A673 (cell line): ENCODE results near the gene ASPRV1. TPM values are rescaled to one million over a fixed set of nuclear protein-coding genes. Genes with fewer than 3 reads are reported as not detected.

ENCODE experiments used
- BruUV-seq: library from RNA; stranded (reverse); fragments of 400-500 nt; replicated peaks from 2 replicates; lab custom pipeline; 2021; lab: Mats Ljungman, UMichigan
- CTCF ChIA-PET: fragments of 300-600 bp; sonication (Branson Sonifier 250); formaldehyde crosslinking; loops from one replicate; lab custom pipeline; 2022; ENCODE audit warnings: antibody characterized with exemption; lab: Charles Lee
- POLR2A ChIA-PET: fragments of 300-600 bp; sonication (Branson Sonifier 250); formaldehyde crosslinking; loops from one replicate; lab custom pipeline; 2022; ENCODE audit warnings: antibody characterized with exemption; ENCODE audit not compliant: low non-redundant PET; lab: Charles Lee
- DNase-seq: peaks from one replicate; pipeline ENCODE4 v3.0.0-alpha.2; 2015; ENCODE audit warnings: low spot score
- H3K27ac ChIP-seq: fragments of 200-600 bp; sonication (generic); 2 replicates; pipeline ENCODE4 v1.5.1; 2016; ENCODE audit warnings: mixed run types, low read depth, mild to moderate bottlenecking, mixed read lengths, antibody characterized with exemption, low read length; ENCODE audit not compliant: poor library complexity, severe bottlenecking
- H3K27me3 ChIP-seq: fragments of 200-600 bp; sonication (generic); replicated peaks from 2 replicates; pipeline ENCODE4 v1.6.1; 2017; ENCODE audit warnings: mixed run types, low read depth, mild to moderate bottlenecking, mixed read lengths, antibody characterized with exemption, low read length; ENCODE audit not compliant: insufficient read depth, poor library complexity
- H3K36me3 ChIP-seq: fragments of 200-600 bp; sonication (generic); 2 replicates; pipeline ENCODE4 v1.6.1; 2016; ENCODE audit warnings: mixed run types, mild to moderate bottlenecking, mixed read lengths, antibody characterized with exemption, low read length; ENCODE audit not compliant: insufficient read depth, poor library complexity, severe bottlenecking
- H3K4me1 ChIP-seq: fragments of 200-600 bp; sonication (generic); 2 replicates; pipeline ENCODE4 v1.6.1; 2017; ENCODE audit warnings: mixed run types, mild to moderate bottlenecking, mixed read lengths, antibody characterized with exemption, low read length; ENCODE audit not compliant: insufficient read depth, poor library complexity, severe bottlenecking
- H3K4me3 ChIP-seq: fragments of 200-600 bp; sonication (generic); 2 replicates; pipeline ENCODE4 v1.5.1; 2016; ENCODE audit warnings: low read depth, mixed run types, mild to moderate bottlenecking, mixed read lengths, low read length; ENCODE audit not compliant: poor library complexity, severe bottlenecking
- H3K9me3 ChIP-seq: fragments of 200-600 bp; sonication (generic); 2 replicates; pipeline ENCODE4 v1.6.1; 2016; ENCODE audit warnings: mixed run types, low read depth, mild to moderate bottlenecking, mixed read lengths, antibody characterized with exemption, low read length; ENCODE audit not compliant: poor library complexity, severe bottlenecking
- CTCF ChIP-seq: fragments of 300-800, 200-600 bp; sonication (generic); conservative IDR thresholded peaks from 2 replicates; pipeline ENCODE4 v1.5.1; 2017; ENCODE audit warnings: low read depth, mild to moderate bottlenecking, antibody characterized with exemption, low read length, moderate library complexity, mixed read lengths
- EZH2 ChIP-seq: fragments of 200-600 bp; sonication (generic); IDR thresholded peaks from 2 replicates; pipeline ENCODE4 v1.6.1; 2017; ENCODE audit warnings: borderline replicate concordance, low read depth, mild to moderate bottlenecking, mixed read lengths, antibody characterized with exemption, low read length; ENCODE audit not compliant: poor library complexity, severe bottlenecking
- intact Hi-C: fragments of 100-400 bp; cut with micrococcal nuclease; formaldehyde crosslinking; loops from one replicate; pipeline ENCODE4 v1.10.0; 2022; ENCODE audit not compliant: unreplicated experiment
- total RNA-seq: library from RNA; stranded (reverse); gene quantifications from 2 replicates; pipeline ENCODE4 v1.2.3, GENCODE V29; 2021

ASPRV1 gene
- total RNA-seq, 1 experiment from 2014 or later, result 0.73 TPM

DNA sequence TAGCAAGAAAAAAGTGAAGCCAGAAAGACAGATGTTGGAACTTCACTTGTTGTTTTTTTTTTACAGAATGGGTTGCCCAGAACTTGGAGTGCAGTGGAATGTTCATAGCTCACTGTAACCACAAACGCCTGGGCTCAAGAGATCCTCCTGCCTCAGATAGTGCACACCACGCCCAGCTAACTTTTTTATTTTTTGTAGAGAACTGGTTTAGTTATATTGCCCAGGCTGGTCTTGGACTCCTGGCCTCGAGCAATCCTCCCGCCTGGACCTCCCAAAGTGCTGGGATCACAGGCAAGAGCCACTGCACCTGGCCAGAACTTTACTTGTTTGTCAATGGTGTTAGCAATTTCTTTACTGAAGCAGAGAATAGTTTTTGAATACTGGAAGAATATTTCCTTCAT is 11.9 kb upstream of the ASPRV1 start:
- no peak for TF ChIP-seq CTCF
- no peak for TF ChIP-seq EZH2
- ChIA-PET POLR2A (interaction anchor here (0.7 kb wide), 1 partner anchor 1179 kb away, joined by 3 read pairs; no protein-coding TSS in a partner anchor), CTCF (no interaction called here)

DNA sequence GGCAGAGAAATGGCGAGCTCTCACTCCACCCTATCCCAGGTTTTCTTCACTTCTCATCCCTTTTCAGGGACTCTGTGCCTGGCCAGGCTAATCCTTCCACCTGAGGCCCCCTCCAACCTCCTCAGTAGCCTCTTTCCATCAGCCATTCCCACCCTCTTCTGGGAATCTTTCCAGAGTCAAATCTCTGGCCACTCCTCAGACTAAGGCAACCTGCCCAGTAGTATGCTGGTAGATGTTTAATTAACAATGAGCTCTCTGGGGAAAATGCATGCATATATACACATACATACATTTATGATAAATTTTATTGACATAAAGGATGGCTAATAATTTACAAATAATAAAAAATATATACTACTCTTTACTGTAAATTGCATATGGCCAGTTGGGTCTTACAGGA is 11.4 kb upstream of the ASPRV1 start:
- POLR2A ChIA-PET, result no interaction called here
- no peak for TF ChIP-seq EZH2
- TF ChIP-seq CTCF, result no peak
- Histone ChIP-seq H3K9me3 (no peaks in the 10 kb centered on the region), H3K27ac (no peak overlapping the region), H3K4me1 (no peaks in the 10 kb centered on the region), H3K27me3 (no peaks in the 10 kb centered on the region), H3K4me3 (no peak overlapping the region), H3K36me3 (no peaks in the 10 kb centered on the region)
- no peak for DNase-seq
- CTCF ChIA-PET, result no interaction called here
- no TSS peak for BruUV-seq
- intact Hi-C loops, result no loop called here

More for the DNA sequence above, 11.9 kb upstream of the ASPRV1 start:
- no peaks in the 10 kb centered on the region for H3K36me3 ChIP-seq
- no peaks in the 10 kb centered on the region for H3K4me1 ChIP-seq
- intact Hi-C loops, result no loop called here
- no peak overlapping the region for H3K4me3 ChIP-seq
- H3K27ac ChIP-seq, result no peak overlapping the region
- no peaks in the 10 kb centered on the region for H3K27me3 ChIP-seq
- DNase-seq, result no peak
- no peaks in the 10 kb centered on the region for H3K9me3 ChIP-seq
- BruUV-seq, result no TSS peak

- ChIA-PET POLR2A (no interaction called here), CTCF (no interaction called here)
- no peaks in the 10 kb centered on the region for H3K4me1 ChIP-seq
- H3K27me3 ChIP-seq, result no peaks in the 10 kb centered on the region
- H3K27ac ChIP-seq, result no peak overlapping the region
- no peak for DNase-seq
- H3K9me3 ChIP-seq, result no peaks in the 10 kb centered on the region
- H3K4me3 ChIP-seq, result no peak overlapping the region
- no TSS peak for BruUV-seq
- intact Hi-C loops, result no loop called here
- H3K36me3 ChIP-seq, result no peaks in the 10 kb centered on the region
- no peak for TF ChIP-seq CTCF
Measured at GRCh38 chr2:69969991-69970390, 8.6 kb upstream of the ASPRV1 start.
